Measurements from ENCODE around the gene ATG7. TPM values are rescaled to one million over a fixed set of nuclear protein-coding genes. Genes with fewer than 3 reads are reported as not detected.
"Not testable (repeated sequence)": the region's sequence is repeated elsewhere in the genome, so short reads cannot be mapped to it uniquely, and the experiment has no call there.

ATG7 gene
- total RNA-seq, 4 donors from 2014 or later = 20.6 to 50.4 (median 39.9) TPM

DNA sequence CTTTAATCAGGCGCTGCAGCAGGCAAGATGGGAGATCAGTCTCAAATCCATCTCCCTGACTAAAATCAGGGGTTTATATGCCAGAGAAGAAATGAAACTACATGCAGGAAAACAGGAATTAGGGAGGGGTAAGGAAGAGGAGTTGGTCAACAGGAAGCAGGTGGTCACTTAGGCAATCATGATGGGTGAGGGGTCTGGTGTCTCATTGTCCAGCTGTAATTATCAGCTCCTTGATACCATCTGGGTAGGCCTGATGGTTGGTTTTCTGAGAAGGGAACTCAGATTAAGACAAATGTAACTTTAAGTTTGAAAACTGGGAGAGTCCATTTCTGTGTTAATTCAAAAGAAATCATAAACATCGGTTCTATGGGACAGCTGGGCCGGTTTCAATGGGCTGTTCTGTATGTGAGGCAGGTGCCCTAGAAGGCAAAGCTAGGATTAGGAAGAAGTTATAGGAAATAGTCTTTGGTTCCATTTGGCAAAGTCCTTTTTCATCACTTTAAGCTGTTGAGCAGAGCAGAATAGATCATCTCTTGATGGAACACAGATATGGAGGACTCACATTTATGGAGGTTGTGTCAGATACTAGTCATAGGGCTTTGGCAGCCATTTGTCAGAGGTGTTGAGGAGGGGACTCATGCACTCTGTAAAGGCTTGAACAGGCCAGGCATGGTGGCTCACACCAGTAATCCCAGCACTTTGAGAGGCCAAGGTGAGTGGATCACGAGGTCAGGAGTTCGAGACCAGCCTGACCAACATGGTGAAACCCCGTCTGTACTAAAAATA, 222.1 kb downstream of the ATG7 start:
- WGBS = 96% methylated on average over 6 of the region's 6 CpGs
- no peak for DNase-seq (ENCODE audit: extremely low spot score)
- Histone ChIP-seq H3K27ac (replicated peaks in 1 of 4) (no peak overlapping the region), H3K27me3 (no peaks in the 10 kb centered on the region), H3K36me3 (no peaks in the 10 kb centered on the region), H3K4me3 (no peak overlapping the region), H3K9me3 (peaks cover 0 to 3% (median 0%) of the 10 kb centered on the region in 4 donors), H3K4me1 (peaks cover 18 to 32% (median 22%) of the 10 kb centered on the region in 4 donors)
- intact Hi-C loops (cut with DNase I) = no loop called here
- TF ChIP-seq POLR2A (IDR thresholded peaks at IDR 0.05; ENCODE audit: low read depth) (no peak), POLR2AphosphoS5 (IDR thresholded peaks at IDR 0.05) (no peak)
- TF ChIP-seq, protein P1, sequence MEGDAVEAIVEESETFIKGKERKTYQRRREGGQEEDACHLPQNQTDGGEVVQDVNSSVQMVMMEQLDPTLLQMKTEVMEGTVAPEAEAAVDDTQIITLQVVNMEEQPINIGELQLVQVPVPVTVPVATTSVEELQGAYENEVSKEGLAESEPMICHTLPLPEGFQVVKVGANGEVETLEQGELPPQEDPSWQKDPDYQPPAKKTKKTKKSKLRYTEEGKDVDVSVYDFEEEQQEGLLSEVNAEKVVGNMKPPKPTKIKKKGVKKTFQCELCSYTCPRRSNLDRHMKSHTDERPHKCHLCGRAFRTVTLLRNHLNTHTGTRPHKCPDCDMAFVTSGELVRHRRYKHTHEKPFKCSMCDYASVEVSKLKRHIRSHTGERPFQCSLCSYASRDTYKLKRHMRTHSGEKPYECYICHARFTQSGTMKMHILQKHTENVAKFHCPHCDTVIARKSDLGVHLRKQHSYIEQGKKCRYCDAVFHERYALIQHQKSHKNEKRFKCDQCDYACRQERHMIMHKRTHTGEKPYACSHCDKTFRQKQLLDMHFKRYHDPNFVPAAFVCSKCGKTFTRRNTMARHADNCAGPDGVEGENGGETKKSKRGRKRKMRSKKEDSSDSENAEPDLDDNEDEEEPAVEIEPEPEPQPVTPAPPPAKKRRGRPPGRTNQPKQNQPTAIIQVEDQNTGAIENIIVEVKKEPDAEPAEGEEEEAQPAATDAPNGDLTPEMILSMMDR (IDR thresholded peaks at IDR 0.05) = no peak

DNA sequence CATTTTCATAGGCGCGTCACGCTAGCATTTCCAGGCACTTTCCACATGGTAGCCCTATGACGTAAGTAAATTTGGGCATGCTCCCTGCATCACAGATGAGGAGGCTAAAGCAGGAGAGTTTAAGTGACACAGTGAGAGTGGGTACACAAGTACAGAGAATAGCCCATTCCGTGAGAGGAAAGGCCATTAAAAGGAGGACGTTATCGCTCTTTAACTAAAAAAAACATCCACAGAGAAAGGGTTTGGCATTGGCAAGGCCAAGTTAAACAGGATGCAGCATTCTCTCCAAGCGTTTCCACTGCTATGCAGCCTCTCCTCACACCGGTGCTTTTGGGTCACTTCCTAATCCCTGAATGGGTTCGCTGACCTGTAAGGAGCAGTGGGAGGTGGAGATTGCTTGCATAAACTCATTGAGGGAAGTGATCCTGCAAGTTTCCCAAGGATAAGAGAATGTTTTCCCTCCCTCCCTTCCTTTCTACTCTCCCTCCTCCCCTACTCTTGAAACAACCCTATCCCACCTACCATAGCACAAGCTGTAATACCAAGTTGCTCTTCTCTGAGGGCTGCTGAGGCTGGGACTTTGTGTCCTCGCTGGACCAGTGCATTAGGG, 223.9 kb downstream of the ATG7 start:
- H3K27me3 ChIP-seq = no peaks in the 10 kb centered on the region
- intact Hi-C loops (cut with DNase I) = no loop called here
- WGBS = 79% methylated on average over 11 of the region's 11 CpGs
- peak in 1 of 2 donors; percentile 11 for TF ChIP-seq POLR2AphosphoS5 (IDR thresholded peaks at IDR 0.05)
- no peak for TF ChIP-seq POLR2A (IDR thresholded peaks at IDR 0.05; ENCODE audit: low read depth)
- TF ChIP-seq, protein P1 (IDR thresholded peaks at IDR 0.05) = no peak
- TF ChIP-seq EP300 (IDR thresholded peaks at IDR 0.05) = no peak
- no peak overlapping the region for H3K4me3 ChIP-seq
- no peaks in the 10 kb centered on the region for H3K36me3 ChIP-seq
- no peak for DNase-seq (ENCODE audit: extremely low spot score)
- peaks cover 0 to 3% (median 0%) of the 10 kb centered on the region in 4 donors for H3K9me3 ChIP-seq
- H3K27ac ChIP-seq (replicated peaks in 1 of 4) = peak overlapping the region in 1 of 4 donors; percentile 56
- H3K4me1 ChIP-seq = peaks cover 20 to 34% (median 24%) of the 10 kb centered on the region in 4 donors

DNA sequence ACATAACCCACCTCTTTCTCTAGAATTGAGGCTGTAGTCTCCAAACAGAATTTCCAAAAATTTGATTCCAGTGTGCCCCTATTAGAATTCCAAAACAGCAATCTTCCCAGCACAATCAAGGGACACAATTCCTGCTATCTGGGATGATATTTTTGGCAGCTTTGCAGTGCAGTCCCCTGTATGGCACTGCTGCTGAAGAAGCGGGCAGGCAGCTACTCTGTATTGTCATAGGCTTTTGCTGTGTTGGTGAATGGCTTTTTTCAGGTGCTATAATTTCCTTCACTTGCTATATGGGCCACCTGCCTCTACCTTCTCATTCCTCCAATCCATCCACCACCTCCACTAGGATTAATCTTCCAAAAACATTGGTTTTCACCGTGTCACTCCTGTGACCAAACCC, 226.0 kb downstream of the ATG7 start:
- H3K9me3 ChIP-seq = peaks cover 0 to 3% (median 0%) of the 10 kb centered on the region in 4 donors
- TF ChIP-seq POLR2AphosphoS5 (IDR thresholded peaks at IDR 0.05) = no peak
- TF ChIP-seq, protein P1 (IDR thresholded peaks at IDR 0.05) = no peak
- TF ChIP-seq POLR2A (IDR thresholded peaks at IDR 0.05; ENCODE audit: low read depth) = no peak
- no peak for TF ChIP-seq EP300 (IDR thresholded peaks at IDR 0.05)
- intact Hi-C loops (cut with DNase I) = no loop called here
- 78% methylated on average over 2 of the region's 2 CpGs for WGBS
- no peak for DNase-seq (ENCODE audit: extremely low spot score)
- no peaks in the 10 kb centered on the region for H3K36me3 ChIP-seq
- H3K4me1 ChIP-seq = peaks cover 20 to 34% (median 24%) of the 10 kb centered on the region in 4 donors
- no peaks in the 10 kb centered on the region for H3K27me3 ChIP-seq
- H3K27ac ChIP-seq (replicated peaks in 1 of 4) = peak overlapping the region; percentile 36 to 66 (median 57)
- H3K4me3 ChIP-seq = no peak overlapping the region

DNA sequence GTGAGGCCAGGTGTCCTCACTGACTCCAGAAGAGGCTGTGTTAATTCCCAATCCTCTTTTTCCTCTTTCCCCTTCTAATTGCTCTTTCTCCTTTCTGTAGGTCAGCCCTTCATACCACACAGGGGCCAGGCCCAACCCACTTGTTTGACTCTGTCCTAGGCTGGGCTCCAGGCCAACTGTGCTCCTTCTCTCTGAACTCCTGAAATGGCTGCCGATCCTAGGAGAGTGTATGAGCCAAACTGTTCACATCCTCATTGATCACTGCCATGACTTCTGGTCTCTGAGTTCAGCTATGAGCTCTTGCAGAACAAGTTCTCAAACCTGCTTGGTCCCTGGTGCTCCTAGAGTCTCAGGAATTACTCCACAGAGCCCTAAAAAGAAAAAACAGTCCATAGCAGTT, 226.4 kb downstream of the ATG7 start:
- peak overlapping the region; percentile 36 to 66 (median 57) for H3K27ac ChIP-seq (replicated peaks in 1 of 4)
- H3K27me3 ChIP-seq = no peaks in the 10 kb centered on the region
- H3K4me1 ChIP-seq = peaks cover 20 to 34% (median 24%) of the 10 kb centered on the region in 4 donors
- H3K36me3 ChIP-seq = no peaks in the 10 kb centered on the region
- no peak for DNase-seq (ENCODE audit: extremely low spot score)
- no peak for TF ChIP-seq EP300 (IDR thresholded peaks at IDR 0.05)
- H3K4me3 ChIP-seq = no peak overlapping the region
- WGBS = 18% methylated on average over 1 of the region's 1 CpG
- H3K9me3 ChIP-seq = peaks cover 0 to 3% (median 0%) of the 10 kb centered on the region in 4 donors
- intact Hi-C loops (cut with DNase I) = no loop called here

DNA sequence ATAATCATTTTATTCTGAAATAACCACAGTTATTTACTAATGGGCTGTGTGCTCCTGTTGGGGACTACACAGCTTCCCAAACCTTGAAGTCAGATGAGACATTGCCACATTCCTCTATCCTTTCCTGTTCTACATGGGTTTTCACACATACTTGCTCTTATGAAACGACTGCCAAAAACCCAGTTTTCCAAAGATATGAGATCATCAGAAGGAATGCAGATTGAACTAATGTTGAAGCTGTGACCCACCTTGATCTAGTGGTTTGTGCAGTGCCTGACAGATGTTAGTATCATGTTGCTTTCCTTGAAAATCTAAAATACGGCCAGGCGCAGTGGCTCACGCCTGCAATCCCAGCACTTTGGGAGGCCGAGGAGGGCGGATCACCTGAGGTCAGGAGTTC, 226.9 kb downstream of the ATG7 start:
- no peaks in the 10 kb centered on the region for H3K9me3 ChIP-seq
- H3K4me1 ChIP-seq = peaks cover 20 to 34% (median 24%) of the 10 kb centered on the region in 4 donors
- H3K27me3 ChIP-seq = no peaks in the 10 kb centered on the region
- TF ChIP-seq EP300 (IDR thresholded peaks at IDR 0.05) (no peak), POLR2AphosphoS5 (IDR thresholded peaks at IDR 0.05) (peak in 1 of 2 donors; percentile 25)
- H3K36me3 ChIP-seq = no peaks in the 10 kb centered on the region
- peak overlapping the region; percentile 36 to 66 (median 57) for H3K27ac ChIP-seq (replicated peaks in 1 of 4)
- H3K4me3 ChIP-seq = no peak overlapping the region
- intact Hi-C loops (cut with DNase I) = no loop called here
- DNase-seq (ENCODE audit: extremely low spot score) = no peak
- 58% methylated on average over 6 of the region's 6 CpGs for WGBS

DNA sequence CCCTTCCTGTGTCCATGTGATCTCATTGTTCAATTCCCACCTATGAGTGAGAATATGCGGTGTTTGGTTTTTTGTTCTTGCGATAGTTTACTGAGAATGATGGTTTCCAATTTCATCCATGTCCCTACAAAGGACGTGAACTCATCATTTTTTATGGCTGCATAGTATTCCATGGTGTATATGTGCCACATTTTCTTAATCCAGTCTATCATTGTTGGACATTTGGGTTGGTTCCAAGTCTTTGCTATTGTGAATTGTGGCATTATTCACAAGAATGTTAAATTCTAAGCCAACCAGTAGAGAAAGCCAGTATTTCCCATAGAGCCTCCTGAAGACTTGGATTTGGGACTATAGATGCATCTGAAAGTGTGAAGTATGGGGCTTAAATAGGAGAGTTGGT, 230.2 kb downstream of the ATG7 start:
- H3K4me1 ChIP-seq = peaks cover 16 to 21% (median 21%) of the 10 kb centered on the region in 4 donors
- H3K9me3 ChIP-seq; intact Hi-C loops (cut with DNase I); DNase-seq (ENCODE audit: extremely low spot score); H3K4me3 ChIP-seq; H3K36me3 ChIP-seq; H3K27ac ChIP-seq (replicated peaks in 1 of 4); H3K27me3 ChIP-seq: not testable (repeated sequence)
- WGBS = no CpG with 5 or more reads among the region's 3 CpGs
